T-helper 22 cell (primary cell): Measurements from ENCODE around the gene CASP7.

Experiments used
- DNase-seq: peaks from one replicate; pipeline ENCODE4 v3.0.0-alpha.2; 2020; ENCODE audit warnings: low read depth

CASP7 gene

DNA sequence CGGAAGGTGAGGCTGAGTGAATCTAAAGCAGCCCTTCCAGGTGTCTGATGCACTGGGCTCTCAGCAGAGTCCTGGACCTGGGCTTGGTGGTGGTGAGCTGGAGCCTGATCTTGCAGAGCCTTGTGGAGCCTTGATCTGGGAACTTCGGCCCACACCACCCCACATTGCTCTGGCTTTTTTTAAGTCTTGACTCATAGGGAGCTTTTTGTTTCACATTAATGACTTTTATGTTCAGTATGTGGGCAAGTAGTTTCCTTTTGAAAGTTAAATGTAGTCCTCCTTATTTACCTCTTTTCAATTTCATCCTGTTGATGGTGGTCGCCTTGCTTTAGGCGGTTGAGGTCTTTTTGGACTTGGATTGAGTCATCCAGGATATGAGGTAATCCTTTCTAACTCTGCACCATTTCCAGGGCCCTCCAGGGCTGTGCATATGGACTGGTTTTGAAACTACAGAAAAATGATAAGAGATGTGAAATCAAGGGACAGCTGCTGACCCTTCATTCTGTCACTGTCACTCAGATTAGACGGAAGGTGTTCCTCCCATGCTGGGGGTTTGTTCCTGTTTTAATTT is 12.9 kb upstream of the CASP7 start:
- DNase-seq = no peak

DNA sequence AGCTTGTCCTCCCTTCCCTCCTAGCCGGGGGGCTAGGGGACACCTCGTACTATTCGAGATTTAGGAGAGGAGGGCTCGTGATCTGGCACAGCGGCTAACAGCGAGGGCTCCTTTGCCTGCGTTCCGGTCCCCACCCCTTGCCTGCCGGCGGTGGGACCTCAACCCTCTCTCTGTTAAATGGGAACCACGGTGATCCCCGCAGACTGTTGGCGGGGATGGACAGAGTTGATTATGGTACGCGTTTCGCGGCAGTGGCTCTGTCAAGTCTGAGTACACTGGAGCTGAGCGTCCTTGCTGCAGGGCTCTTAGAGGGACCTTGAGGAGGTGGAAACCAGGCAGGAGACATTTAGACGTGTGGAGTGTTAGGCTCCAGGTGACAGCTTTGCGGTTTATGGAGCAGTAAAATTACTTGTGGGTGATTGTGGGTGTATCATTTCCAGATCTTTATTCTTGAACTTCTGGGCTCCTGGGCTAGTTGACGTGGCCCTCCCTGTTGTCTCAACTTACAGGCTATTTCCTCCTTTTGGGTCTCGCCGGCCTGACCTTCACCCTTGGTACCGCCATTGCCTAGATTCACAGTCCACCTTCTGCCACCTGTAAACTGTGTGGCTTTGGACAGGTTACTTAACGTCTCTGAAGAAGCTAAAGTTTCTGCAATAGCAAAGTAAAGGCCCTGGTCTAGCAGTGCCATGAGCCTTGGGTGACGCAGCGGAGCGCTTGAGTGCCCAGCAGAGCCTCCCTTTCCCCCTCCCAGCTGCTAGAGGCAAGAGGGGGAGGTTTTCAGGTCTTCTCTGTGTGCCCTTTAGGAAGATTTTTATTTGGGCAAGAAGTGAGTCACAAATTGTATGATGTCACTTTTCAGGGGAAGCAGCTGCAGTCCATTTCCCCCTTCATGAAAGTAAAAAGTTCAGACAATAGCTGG is 739 bp downstream of the CASP7 start:
- DNase-seq = no peak

- no peak for DNase-seq
Measured at GRCh38 chr10:113681533-113682470, 2.1 kb downstream of the CASP7 start.

DNA sequence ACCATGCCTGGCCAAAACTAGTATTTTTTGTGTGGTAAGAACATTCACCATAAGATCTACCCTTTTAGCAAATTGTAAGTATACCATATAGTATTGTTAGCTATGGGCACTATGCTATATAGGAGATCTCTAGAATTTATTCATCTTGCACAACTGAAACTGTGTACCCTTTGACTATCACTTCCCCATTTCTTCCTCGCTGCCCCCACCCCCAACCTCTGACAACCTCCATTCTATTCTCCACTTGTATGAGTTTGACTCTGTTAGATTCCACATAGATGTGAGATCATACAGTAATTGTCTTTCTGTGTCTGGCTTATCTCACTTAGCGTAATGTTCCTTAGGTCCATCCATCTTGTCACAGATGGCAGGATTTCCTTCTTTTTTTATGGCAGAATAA is 3.6 kb downstream of the CASP7 start:
- DNase-seq = no peak

- DNase-seq = no peak
Measured at GRCh38 chr10:113686028-113686427, 6.3 kb downstream of the CASP7 start.

GRCh38 chr10:113687037-113687436 is 7.3 kb downstream of the CASP7 start:
- no peak for DNase-seq

GRCh38 chr10:113689057-113689456 is 9.3 kb downstream of the CASP7 start:
- no peak for DNase-seq

DNA sequence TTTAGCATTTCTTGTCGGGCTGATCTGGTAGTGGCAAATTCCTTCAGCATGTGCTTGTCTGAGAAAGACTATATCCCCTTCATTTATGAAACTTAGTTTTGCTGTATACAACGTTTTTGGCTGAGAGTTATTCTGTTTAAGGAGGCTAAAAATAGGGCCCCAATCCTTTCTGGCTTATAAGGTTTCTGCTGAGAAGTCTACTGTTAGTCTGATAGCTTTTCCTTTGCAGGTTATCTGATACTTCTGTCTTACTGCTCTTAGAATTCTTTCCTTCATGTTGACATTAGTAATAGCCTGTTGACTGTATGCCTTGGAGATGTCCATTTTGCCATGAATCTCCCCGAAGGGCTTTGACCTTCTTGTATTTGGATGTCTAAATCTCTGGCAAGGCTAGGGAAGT is 9.9 kb downstream of the CASP7 start:
- no peak for DNase-seq

GRCh38 chr10:113690749-113691148 is 11.0 kb downstream of the CASP7 start:
- DNase-seq = no peak

GRCh38 chr10:113691381-113691780 is 11.7 kb downstream of the CASP7 start:
- DNase-seq = no peak

DNA sequence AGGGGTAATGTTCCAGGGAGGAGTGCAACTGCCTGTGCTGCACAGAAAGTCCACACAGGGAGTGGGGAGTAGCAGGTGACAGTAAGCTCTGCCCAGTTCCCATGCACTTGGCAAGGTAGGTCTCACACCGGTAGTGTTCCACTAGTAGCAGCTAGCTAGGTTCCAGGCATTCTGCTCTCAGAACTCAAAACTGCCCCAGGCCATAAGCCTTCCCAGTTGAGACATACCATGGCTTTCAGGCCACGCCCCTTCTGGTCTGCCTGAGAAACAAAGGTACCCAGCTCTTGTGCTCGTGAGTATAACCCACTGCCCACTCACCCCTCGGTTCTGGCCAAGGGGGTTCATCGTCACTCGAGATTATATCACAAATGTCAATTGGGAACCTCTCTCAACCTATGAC is 12.6 kb downstream of the CASP7 start:
- DNase-seq = no peak

DNA sequence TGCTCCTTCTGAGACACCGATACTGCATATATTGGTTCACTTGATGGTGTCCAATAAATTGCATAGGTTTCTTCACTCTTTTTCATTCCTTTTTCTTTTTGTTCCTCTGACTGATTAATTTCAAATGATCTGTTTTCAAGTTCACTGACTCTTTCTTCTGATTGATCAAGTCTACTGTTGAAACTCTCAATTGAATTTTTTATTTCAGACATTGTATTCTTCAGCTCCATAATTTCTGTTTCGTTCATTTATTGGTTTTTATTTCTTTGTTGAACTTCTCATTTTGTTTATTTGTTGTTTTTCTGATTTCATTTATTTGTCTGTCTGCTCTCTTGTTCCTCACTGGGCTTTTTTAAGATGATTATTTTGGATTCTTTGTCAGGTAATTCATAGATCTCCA is 13.6 kb downstream of the CASP7 start:
- no peak for DNase-seq

GRCh38 chr10:113695691-113696090 is 16.0 kb downstream of the CASP7 start:
- DNase-seq = no peak

DNA sequence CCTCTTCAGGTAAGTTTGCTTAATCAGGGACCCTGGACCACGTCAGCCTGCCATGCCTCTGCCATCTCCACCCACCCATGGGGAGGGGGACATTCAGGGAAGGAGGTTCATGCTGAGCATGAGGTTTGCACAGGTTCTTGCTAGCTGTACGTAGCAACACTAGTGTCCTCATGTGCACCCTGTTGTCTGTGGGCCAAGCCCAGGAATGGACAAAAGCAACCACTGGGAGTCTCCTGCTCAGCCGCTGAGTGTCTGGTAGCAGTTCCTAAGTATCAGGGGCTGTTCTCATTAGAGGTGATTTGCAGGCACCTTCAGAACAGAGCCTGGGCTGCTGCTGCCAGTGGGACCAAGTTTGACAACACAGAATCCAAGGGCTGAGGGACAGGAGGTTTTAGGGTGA is 17.9 kb downstream of the CASP7 start:
- DNase-seq = no peak

GRCh38 chr10:113704637-113705343 is 25.1 kb downstream of the CASP7 start:
- DNase-seq = no peak

DNA sequence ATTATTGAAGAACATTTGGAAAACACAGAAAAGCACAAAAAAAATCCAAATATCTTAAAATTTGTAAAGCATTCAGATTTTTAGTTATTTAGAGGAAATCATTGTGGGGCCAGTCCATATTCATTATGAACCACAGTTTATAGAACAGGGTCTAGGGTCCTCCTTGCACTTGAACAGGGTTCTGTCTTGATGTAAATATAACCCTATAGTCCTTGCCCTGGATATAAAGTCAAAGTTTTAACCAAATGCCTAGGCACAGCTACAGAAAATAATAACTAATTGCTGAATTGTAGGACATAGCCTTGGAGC is 25.6 kb downstream of the CASP7 start:
- no peak for DNase-seq

DNA sequence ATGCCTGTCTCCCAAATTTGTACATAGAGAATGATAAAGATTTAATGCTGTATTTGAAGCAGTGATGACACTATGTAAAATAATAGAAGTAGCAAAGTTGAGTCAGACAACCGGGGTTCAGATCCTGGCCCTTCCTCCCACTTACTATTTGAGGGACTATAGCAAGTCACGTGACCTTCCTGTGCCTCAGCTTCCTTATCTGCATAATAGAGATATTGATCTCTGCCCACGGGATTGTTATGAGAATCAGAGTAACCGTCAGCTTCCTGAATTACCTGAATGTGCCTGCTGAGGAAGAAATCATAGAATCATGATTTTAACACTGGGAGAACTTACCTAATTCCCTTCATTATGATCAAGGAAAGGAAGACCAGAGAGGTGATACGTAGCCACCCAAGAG is 26.9 kb downstream of the CASP7 start:
- no peak for DNase-seq

- DNase-seq = no peak
Measured at GRCh38 chr10:113708640-113709039, 28.9 kb downstream of the CASP7 start.

DNA sequence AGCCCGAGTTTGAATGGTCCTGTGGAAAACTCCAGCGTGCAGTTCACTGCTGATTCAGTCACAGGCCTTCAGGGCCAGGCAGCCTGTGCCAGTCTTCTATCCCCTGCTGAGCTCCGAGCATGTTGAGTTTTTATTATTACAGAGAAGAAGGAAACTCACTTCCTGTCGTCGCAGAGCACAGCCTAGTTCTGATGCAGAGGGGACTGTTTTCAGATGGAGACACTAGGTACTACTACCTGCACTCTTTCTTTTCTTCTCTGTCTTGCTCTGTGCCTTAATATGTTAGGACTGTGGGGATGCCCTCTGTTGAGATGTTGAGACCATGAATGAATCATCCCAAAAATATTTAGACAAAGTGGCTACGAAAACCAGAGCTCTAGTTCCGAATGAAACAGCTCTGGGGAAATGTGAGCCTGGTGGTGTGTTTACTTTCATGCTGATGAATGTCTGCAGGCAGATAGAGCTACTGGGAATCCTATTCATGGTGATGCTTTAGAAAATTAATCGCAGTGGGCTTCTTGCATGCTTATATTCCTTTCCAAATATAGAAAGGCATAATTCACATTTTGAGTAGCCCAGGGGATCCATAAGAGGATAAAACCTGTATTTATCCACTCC is 29.6 kb downstream of the CASP7 start:
- no peak for DNase-seq

DNA sequence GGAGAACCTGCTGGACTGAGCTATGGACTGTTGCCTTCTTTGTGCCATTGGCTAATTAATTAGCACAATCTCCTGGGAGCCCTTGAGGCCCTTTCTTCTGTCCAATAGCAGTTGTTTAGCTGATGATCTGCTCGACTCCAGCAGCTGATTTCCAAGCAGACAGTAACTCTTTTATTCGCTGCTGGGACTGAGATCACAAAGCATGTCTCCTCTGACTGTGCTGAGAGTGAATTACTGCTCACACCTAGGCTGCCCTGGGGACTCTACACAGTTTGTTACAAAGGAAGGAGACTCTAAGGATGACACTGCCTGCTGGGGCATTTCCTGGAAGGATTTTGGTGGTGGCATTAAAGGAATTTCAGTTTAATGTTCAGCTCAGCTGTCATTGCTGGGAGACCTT is 31.4 kb downstream of the CASP7 start:
- DNase-seq = no peak

DNA sequence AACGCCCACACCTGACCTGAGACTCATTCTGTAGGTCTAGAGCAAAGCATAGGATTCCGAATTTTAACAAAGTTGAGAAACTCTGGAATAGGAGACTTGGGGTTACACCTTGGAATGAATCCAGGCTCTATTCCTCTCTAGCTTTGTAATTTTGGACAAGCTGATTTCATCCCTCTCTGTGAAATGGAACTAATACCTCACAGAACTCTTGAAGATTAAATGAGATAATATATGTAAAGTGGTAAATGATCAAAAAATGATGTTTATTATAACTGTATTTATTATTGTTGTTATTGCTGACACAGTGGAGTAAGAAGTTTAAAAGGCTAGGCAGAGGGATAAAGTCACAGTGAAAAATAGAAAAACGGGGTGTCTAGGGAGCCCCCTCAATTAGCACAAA is 32.3 kb downstream of the CASP7 start:
- no peak for DNase-seq
